K562 treated with DMSO at 1 percent for 4 hours (cell line): ENCODE data around the gene FAM136A. TPM values are rescaled to one million over a fixed set of nuclear protein-coding genes. Genes with fewer than 3 reads are reported as not detected.

Source experiments
- total RNA-seq: library from RNA; unstranded; fragments of 300-600 nt; gene quantifications from 2 replicates; pipeline ENCODE4 v1.2.3, GENCODE V29; 2022; ENCODE audit not compliant: insufficient read depth

The FAM136A gene
- 37.3 and 42.6 TPM in 2 replicates for total RNA-seq

DNA sequence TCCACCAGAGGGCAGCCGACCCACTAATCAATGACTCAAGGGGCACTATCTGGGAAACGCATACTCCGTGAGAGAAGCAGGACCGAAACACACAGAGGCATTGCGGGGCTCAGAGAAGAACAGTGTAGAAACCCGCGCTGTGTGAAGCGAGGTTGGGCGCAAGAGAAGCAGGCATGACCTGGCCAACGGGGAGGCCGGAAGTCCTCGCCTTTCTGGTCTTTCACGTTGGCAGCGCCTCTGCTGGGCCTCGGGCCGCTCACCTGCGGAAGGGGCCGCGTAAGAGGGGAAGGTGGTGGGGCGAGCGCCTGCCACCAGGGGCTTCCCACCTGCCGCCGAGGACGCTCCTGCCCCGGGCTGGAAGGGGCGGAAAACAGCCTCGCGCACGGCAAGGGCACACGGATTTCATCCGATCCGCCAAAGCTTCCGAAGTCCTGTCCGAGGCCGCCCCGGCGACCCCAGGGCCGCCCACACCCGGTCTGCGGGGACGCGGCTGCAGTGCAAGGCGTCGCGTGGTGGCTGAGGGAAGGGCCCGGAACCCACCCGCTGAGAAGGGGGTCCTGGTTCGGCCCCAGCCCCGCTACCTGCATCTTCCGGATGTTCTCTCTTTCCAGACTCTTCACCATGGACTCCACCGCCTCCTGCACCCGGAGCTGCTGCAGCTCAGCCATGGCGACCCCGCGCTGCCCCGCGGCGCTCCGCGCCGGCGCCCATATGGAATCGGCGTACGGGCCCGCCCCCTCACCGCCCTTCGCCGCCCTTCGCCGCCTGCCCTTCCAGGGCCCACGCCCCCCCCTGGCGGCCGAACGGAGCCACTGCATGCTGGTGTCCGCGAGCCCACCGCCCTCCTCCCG, at the start of gene FAM136A:
FAM136A (minus strand) TSS at position 724 of the 851 bp plus-strand sequence; CDS start at position 668, 56 bp downstream.

DNA sequence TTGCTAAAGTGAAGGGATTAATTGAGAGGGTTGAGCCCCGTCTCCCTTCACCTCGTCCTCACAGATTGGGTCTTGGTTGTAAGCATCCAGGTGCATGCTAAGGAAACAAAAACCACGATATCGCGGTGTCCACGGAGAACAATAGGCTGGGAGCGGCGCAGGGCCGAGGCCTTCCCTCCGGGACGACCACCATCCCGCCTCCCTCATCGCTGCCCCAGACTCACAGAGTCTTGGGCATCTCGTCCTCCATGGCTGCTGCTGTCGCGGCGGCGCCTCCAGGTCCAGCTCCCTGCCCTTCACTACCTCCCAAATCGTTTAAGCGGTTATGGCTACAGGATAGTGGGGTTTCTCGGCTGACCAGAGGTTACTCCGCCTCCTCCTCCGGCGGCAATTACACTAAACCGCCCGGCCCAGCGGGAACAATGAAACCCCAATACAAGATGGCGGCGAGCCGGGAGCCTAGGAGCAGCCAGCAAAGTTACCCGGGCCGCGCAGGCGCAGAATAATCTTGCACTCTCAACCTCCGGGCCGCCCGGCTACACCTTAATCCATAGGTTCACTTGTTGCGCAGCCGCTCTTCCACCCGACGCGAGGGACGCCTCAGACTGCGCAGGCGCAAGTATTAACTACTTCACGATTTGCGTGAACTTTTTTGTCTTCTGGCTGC, 53.6 kb downstream of the FAM136A start, which contains the start of gene TIA1:
TIA1 (minus strand) TSS at position 448 of the 667 bp plus-strand sequence; CDS start at position 250, 198 bp downstream.

Other genes starting within 250 kb of the FAM136A start
- 404 and 505 TPM in 2 replicates for gene PCBP1, start 214.6 kb downstream of the FAM136A start, total RNA-seq
- gene C2orf42, start 111.0 kb downstream of the FAM136A start, total RNA-seq: 4.6 and 6.0 TPM in 2 replicates
- gene TIA1, start 53.4 kb downstream of the FAM136A start, total RNA-seq: 30.2 and 37.2 TPM in 2 replicates
- gene PCYOX1, start 43.9 kb downstream of the FAM136A start, total RNA-seq: 15.1 and 22.0 TPM in 2 replicates
- 208 and 262 TPM in 2 replicates for gene SNRPG, start 8.3 kb downstream of the FAM136A start, total RNA-seq